GM13976 (cell line): ENCODE measurements around the gene ALKBH6.

Experiments used
- DNase-seq: peaks from one replicate; pipeline ENCODE4 v3.0.0; 2012; ENCODE audit warnings: low spot score
- in situ Hi-C: fragments of 300-500 bp; cut with MboI; formaldehyde crosslinking; loops from one replicate; pipeline ENCODE4 v1.12.0; 2022; ENCODE audit warnings: low sequenced_read_pairs, mixed read lengths, inconsistent platforms; ENCODE audit not compliant: unreplicated experiment
- TF ChIP-seq, protein P1 (sequence below): IDR thresholded peaks from 2 replicates; pipeline ENCODE4 v1.5.1; 2012; ENCODE audit warnings: borderline replicate concordance, mild to moderate bottlenecking; ENCODE audit not compliant: insufficient read depth; ENCODE audit errors: extremely low read depth, missing control alignments, control extremely low read depth

The ALKBH6 gene

DNA sequence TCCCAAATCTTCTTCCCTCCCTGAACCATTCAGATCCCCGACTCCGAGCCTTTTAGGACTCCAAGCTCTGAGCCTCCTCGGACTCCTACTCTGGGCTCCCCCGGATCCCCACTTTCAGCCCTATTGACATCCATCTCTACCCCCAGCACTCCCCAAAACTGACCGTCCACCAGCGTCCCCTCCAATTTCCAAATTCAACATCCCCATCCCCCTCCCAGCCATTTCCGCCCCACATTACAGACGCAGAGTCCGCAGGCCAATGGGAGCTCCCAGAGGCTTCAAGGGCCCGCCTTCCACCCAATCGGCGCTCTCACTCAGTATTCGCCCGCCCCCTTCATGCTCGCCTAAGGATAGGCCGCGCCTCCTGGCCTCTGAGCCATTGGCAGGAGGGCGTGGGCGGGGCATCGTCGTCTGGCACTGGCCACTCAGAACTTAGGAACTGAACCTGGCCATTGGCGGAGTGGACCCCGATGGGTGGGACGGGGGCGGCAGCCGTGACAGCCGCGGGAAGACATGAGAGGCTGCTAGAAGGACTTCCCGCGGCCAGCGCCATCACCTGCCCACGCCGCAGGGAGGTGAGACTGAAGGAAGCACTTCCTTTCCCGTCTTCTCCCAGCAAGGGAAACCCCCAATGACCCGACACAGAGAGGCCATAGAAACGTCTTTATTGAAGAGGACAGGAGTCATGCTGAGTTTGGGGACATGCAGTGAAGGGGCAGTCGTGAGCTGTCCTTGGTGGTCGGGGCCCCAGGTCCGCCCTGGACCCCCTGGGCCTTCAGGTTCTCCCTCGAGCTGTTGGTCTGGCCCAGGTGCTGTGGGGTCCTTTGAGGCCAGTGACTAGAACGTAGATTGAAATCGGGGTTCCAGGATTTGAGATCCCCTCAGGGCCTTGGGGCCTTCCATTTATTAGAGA lies at the start of gene ALKBH6:
ALKBH6 (minus strand) TSS at position 202 of the 913 bp plus-strand sequence. CDS start 816 bp downstream, outside the sequence.
- in situ Hi-C loops: no loop called here
- TF ChIP-seq, protein P1, sequence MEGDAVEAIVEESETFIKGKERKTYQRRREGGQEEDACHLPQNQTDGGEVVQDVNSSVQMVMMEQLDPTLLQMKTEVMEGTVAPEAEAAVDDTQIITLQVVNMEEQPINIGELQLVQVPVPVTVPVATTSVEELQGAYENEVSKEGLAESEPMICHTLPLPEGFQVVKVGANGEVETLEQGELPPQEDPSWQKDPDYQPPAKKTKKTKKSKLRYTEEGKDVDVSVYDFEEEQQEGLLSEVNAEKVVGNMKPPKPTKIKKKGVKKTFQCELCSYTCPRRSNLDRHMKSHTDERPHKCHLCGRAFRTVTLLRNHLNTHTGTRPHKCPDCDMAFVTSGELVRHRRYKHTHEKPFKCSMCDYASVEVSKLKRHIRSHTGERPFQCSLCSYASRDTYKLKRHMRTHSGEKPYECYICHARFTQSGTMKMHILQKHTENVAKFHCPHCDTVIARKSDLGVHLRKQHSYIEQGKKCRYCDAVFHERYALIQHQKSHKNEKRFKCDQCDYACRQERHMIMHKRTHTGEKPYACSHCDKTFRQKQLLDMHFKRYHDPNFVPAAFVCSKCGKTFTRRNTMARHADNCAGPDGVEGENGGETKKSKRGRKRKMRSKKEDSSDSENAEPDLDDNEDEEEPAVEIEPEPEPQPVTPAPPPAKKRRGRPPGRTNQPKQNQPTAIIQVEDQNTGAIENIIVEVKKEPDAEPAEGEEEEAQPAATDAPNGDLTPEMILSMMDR: no peak
- DNase-seq: peak; percentile 99

- DNase-seq: no peak
- in situ Hi-C loops: no loop called here
- TF ChIP-seq, protein P1: no peak
These were observed 47.4 kb upstream of the ALKBH6 start for GRCh38 chr19:36061367-36061766.

DNA sequence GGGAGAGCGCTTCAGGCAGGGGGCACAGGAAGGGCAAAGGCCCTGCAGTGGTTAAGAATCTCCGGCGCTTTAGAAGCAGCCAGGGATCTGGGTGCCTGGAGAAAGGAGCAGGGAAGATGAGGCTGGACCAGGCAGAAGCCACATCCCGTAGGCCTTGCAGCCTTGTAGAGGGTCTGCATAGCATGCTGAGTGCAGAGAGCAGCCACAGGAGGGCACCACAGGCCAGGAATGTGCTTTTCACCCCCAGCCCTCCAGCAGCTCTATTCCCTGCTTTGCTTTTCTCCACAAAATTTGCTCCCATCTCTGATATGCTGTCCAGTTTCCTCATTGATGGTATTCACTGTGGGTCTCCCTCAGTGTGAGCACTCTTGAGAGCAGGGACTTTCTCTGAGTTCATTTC lies 46.4 kb upstream of the ALKBH6 start:
- TF ChIP-seq, protein P1: peak; percentile 67
- DNase-seq: peak; percentile 69
- in situ Hi-C loops: no loop called here

GRCh38 chr19:36059180-36059910 lies 45.3 kb upstream of the ALKBH6 start:
- DNase-seq: no peak
- in situ Hi-C loops: no loop called here
- TF ChIP-seq, protein P1: no peak

GRCh38 chr19:36058481-36059179 lies 44.6 kb upstream of the ALKBH6 start:
- TF ChIP-seq, protein P1: no peak
- no peak for DNase-seq
- in situ Hi-C loops: no loop called here
